HT1080 (cell line): ENCODE results near the gene IFNE. TPM values are rescaled to one million over a fixed set of nuclear protein-coding genes. Genes with fewer than 3 reads are reported as not detected.

Source experiments
- small RNA-seq: library from RNA; depleted of rRNA; stranded (forward); fragments of <200 nt; gene quantifications from one replicate; pipeline ENCODE3, GENCODE V24; 2014
- total RNA-seq: library from RNA; depleted of rRNA; stranded (reverse); fragments of >200 nt; shearing (Covaris generic); gene quantifications from 2 replicates; pipeline ENCODE4 v1.2.3, GENCODE V29; 2014; rRNA removed

The IFNE gene
- total RNA-seq, 1 experiment from 2014 or later = 0.43 TPM

Small RNA genes within 50 kb of the gene (small RNA-seq; reads per million reads assigned to genes)
- gene MIR31 = 228 reads per million, percentile 97 among the genes with 10 or more reads in this experiment
- not detected for gene RF00157

Other genes with a start within 250 kb of the IFNE start
- not detected in 2 replicates for gene IFNA14, start 242.3 kb downstream of the IFNE start, total RNA-seq
- gene IFNA5, start 177.0 kb downstream of the IFNE start, total RNA-seq = not detected in 2 replicates
- gene KLHL9, start 146.9 kb downstream of the IFNE start, total RNA-seq = 21.6 and 25.0 TPM in 2 replicates
- gene IFNA6, start 131.4 kb downstream of the IFNE start, total RNA-seq = not detected in 2 replicates
- gene IFNA13, start 114.3 kb downstream of the IFNE start, total RNA-seq = not detected in 2 replicates
- not detected in 2 replicates for gene IFNA2, start 96.9 kb downstream of the IFNE start, total RNA-seq
- gene IFNA8, start 73.2 kb downstream of the IFNE start, total RNA-seq = not detected in 2 replicates
- gene IFNA1, start 41.9 kb downstream of the IFNE start, total RNA-seq = not detected in 2 replicates